GM12875 (cell line): Measurements from ENCODE around the gene MATCAP1.

ENCODE experiments used
- H3K4me3 ChIP-seq: one replicate; pipeline ENCODE4 v1.5.1; 2011; ENCODE audit warnings: low read depth, low read length, control low read depth
- TF ChIP-seq, protein P1 (sequence below): IDR thresholded peaks from 2 replicates; pipeline ENCODE4 v1.5.1; 2011; ENCODE audit warnings: low read depth, mild to moderate bottlenecking, control low read depth, inconsistent platforms, low read length, moderate library complexity, borderline replicate concordance; ENCODE audit not compliant: insufficient read depth

The MATCAP1 gene

DNA sequence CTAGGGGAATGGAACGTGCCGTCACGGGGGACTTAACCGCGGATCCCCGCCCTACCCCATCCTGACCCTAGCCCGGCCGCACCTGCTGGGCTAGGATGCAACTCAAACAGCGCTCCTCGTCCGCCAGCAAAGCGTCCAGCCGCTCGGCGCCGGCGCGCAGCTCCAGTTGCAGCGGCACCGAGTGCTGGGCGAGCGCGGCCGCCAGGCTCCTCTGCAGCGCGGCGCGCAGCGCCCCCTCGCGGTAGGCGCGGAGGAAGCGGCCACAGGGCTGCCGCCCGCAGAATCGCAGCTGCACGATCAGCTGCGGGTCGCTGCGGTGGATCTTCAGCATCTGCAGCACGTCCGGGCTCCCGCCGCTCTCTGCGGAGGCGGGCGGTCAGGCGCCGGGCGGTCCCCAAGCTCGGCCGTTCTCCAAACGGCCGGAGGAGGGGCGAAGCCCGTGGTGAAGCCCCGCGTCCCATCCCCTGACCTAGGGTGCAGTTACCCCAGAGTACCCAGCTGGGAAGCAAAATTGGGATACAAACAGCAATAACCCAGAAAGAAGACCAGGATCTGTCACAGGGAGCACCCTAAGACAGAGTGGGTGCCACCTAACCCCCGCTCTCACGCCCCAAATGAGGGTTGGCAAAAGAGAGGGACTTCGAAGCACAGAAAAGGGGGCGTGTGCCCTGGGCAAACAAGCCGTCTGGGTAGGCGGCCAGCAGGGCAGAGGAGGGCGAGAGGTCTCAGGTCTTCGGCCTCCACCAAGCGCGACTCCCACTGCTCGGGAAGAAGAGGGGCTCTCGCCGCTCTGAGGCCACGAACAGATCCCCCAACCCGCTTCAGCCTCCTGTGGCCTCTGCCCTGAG, 28.2 kb downstream of the MATCAP1 start:
- TF ChIP-seq, protein P1, sequence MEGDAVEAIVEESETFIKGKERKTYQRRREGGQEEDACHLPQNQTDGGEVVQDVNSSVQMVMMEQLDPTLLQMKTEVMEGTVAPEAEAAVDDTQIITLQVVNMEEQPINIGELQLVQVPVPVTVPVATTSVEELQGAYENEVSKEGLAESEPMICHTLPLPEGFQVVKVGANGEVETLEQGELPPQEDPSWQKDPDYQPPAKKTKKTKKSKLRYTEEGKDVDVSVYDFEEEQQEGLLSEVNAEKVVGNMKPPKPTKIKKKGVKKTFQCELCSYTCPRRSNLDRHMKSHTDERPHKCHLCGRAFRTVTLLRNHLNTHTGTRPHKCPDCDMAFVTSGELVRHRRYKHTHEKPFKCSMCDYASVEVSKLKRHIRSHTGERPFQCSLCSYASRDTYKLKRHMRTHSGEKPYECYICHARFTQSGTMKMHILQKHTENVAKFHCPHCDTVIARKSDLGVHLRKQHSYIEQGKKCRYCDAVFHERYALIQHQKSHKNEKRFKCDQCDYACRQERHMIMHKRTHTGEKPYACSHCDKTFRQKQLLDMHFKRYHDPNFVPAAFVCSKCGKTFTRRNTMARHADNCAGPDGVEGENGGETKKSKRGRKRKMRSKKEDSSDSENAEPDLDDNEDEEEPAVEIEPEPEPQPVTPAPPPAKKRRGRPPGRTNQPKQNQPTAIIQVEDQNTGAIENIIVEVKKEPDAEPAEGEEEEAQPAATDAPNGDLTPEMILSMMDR = peak; percentile 100
- no peak overlapping the region for H3K4me3 ChIP-seq

DNA sequence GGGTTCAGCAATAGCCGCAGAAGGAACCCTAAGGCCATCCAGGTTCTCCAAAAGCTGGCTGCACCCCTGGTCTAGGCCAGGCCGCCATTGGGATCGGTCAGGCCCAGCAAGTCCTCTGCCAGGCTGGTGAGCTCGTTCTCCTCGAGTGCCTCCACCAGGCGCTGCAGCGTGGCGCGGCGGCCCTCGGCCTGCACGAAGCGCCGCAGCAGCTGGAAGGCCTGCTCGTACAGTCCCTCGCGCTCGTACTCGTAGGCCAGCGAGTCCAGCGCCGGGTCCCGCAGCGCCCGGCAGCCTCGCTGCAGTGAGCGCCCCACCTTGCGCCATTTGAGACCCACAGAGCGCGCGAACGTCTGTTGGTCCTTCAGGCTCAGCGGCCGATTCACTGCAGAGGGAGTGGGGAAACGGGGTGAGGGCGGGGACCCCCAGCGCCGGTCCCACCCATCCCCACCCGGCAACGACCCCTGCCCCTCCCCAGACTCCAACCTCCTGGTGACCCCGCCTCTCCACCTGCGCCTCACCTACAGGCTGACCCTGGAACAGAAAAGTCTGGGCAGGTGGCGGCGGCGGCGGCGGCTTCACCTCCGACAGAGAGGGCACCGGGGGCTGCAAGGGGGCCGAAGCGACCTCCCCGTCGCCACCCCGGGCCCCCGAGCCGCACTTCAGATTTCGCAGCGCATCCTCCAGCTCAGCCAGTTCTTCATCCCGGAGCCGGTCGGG, 29.0 kb downstream of the MATCAP1 start:
- H3K4me3 ChIP-seq = no peak overlapping the region
- TF ChIP-seq, protein P1 = no peak

DNA sequence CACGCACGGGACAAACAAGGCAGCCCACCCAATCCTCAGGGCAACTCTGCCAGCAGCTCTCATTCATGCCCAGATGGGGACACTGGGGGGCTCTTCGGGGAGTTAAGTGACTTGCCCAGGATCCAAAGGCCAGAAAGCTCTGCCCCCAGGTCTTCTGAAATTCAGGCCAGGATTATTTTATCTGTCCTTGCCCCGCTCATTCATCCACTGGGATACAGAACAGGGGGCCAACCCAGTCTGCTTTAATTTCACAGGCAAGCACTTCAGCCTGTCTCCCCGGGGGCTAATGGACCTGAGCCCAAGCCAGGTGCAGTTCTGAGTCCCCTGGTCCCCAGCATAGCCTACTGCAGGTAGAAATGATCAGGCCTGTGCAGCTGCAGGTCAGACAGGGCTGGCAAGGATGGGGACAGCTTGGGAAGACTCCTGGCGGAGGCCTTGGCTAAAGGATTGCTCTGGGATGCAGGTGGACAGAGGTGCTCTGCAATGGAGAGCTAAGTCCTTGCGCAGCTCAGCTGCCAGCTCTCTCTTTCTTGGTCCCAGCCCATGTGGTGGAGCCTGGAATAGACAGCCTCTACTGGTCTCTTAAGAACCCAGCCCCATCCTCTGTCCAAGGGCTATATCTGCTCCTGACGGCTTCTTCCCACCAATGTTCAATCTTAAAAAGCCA, 32.2 kb downstream of the MATCAP1 start:
- TF ChIP-seq, protein P1 = no peak
- no peak overlapping the region for H3K4me3 ChIP-seq

DNA sequence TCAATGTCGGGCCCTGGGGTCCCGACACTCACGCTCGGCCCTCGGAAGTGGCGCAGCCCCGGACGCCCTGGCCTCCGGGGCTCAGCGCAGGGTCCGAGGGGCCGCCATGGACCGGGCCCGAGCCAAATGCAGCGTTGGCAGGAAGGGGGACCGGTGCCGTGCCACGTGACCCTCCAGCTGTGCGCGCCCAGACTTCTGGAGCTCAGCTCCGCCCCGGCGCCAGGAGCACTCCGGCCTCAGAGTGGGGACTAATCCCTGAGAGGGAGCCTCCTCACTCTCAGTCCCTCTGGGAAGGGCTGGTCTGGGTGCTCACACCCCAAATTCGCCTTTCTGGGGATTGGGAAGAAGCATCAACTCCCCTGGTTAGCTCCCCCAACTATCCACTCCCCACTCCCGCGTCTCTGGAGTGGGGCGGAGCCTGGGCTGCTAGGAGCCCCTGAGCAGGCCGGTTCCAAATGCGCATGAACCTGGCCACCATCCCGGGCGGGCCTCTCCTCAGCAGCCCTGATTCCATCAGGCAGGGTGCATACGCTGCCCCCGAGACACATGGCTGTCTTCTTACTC, 32.8 kb downstream of the MATCAP1 start, which contains the start of gene B3GNT9:
B3GNT9 (minus strand) TSS at position 166 of the 564 bp plus-strand sequence. CDS start 513 bp downstream, outside the sequence.
- peak within 1 kb of the TSS; percentile 57 for H3K4me3 ChIP-seq
- TF ChIP-seq, protein P1 = no peak

DNA sequence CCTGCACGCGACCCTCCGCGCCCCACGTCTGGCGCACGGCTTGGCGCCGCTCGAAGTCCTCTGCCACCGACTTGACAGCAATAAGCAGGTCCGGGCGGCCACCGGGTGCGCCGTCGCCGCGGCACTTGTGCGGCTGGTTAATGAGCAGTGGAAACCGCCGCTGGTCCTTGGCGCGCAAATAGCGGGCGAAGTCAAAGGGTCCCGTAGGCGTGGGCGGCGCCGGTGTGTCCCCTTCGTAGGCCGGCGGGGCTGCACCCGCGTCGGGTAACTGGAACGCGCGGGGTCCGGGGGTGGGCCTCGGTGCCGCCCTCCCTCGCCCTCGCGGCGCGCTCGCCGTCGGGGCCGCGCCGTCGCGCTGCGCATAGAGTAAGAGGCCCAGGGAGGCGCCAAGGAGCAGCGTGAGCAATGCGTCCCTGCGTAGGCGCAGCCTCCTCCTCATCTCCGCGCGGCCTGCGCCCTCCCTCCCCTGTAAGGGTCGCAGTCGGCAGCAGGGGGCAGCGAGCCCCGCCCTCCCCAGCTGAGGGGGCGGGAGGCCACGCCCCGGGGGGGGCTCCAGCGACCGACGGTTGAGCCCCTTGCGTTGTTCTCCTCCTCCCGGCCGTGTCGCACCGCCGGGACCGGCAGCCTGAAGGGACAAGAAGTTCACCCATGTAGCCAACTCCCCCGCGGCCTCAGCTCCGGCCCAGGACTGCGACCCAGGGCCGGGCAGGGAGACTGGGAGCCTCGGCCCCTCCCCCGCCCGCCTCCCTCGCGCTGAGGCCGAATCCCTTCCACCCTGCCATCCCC, 33.5 kb downstream of the MATCAP1 start:
- H3K4me3 ChIP-seq = peak overlapping the region; percentile 57
- TF ChIP-seq, protein P1 = no peak

DNA sequence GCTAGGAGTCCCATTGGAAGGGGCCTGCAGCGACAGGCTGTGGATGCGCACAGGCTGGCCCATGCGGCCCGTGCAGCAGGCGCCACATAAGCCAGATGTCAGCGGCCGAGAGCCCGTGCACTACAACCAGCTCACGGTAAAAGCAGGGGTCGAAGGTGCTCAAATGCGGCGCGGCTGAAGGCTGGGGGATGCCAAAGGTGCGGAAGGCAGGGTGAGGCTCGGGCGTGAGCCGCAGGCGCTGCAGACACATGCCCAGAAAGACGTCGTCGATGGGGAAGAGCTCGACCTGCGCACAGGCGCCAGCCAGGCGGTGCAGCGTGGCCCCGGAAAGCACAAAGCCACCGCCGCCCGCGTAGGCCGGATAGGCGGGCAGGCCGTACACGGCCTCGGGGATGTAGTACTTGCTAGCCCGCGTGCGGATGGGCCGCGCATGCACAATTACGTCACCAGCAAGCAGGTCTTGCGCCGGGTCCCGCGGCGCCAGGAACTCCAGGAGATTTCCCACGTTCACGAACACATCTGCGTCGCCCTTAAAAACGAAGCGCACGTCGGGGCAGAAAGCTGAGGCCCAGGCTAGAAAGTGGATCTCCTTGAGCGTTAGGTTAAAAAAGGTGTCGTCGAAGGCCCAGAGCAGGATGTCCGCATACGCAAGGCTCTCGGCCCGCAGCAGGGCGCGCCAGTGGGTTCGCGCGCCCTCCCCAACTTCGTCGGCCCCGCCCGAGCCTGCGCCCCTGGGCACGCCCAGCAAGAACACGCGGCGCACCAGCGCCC, 34.3 kb downstream of the MATCAP1 start:
- TF ChIP-seq, protein P1 = no peak
- H3K4me3 ChIP-seq = no peak overlapping the region
